CD14-positive monocyte (primary cell): ENCODE data around the gene HDAC4. TPM values are rescaled to one million over a fixed set of nuclear protein-coding genes. Genes with fewer than 3 reads are reported as not detected.

ENCODE experiments used
- DNase-seq, 3 donors: peaks; one replicate each; pipeline ENCODE4 v3.0.0-alpha.2; 2011 to 2022
- H2AFZ ChIP-seq: 2 replicates; pipeline ENCODE4 v1.6.0; 2012; ENCODE audit warnings: mild to moderate bottlenecking, low read depth, low read length, inconsistent platforms; ENCODE audit not compliant: insufficient read depth, poor library complexity, severe bottlenecking
- H3K27ac ChIP-seq, 2 donors: 1 replicate in 1 of 2; 2 replicates in 1 of 2; pipeline ENCODE4 v1.5.1; 2012 to 2013; ENCODE audit warnings: low read length in 2 of 2, control low read depth in 1 of 2, inconsistent platforms in 1 of 2, low read depth in 1 of 2, mild to moderate bottlenecking in 1 of 2
- H3K27me3 ChIP-seq, 2 donors: one replicate each; pipeline versions ENCODE4 v1.6.0 to v1.6.1; 2011 to 2013; ENCODE audit warnings: low read length in 2 of 2; ENCODE audit not compliant: control insufficient read depth in 2 of 2, insufficient read depth in 2 of 2
- H3K36me3 ChIP-seq, 2 donors: replicated peaks in 1 of 2; 1 replicate in 1 of 2; 2 replicates in 1 of 2; pipeline versions ENCODE4 v1.5.1 to v1.6.1; 2012 to 2013; ENCODE audit warnings: low read length in 2 of 2, control low read depth in 1 of 2, inconsistent platforms in 1 of 2, mild to moderate bottlenecking in 1 of 2; ENCODE audit not compliant: insufficient read depth in 2 of 2, control insufficient read depth in 1 of 2
- H3K4me1 ChIP-seq, 2 donors: 1 replicate in 1 of 2; 2 replicates in 1 of 2; pipeline versions ENCODE4 v1.5.1 to v1.6.1; 2012 to 2013; ENCODE audit warnings: low read length in 2 of 2, control low read depth in 1 of 2, inconsistent platforms in 1 of 2, mild to moderate bottlenecking in 1 of 2, moderate library complexity in 1 of 2; ENCODE audit not compliant: insufficient read depth in 2 of 2, control insufficient read depth in 1 of 2
- H3K4me2 ChIP-seq: replicated peaks from 2 replicates; pipeline ENCODE3; 2012; ENCODE audit warnings: low read length, moderate library complexity, mild to moderate bottlenecking; ENCODE audit not compliant: poor library complexity, severe bottlenecking; ENCODE audit errors: extremely low read depth
- H3K4me3 ChIP-seq, 3 experiments: fragments of 200-600 bp in 1 of 3; sonication (generic) in 1 of 3; replicated peaks in 1 of 3; 1 replicate in 2 of 3; 2 replicates in 1 of 3; pipeline ENCODE4 v1.5.1; 2011 to 2013; ENCODE audit warnings: low read length in 3 of 3, mild to moderate bottlenecking in 3 of 3, control low read depth in 2 of 3, low read depth in 2 of 3, inconsistent platforms in 1 of 3, moderate library complexity in 1 of 3
- H3K79me2 ChIP-seq: 2 replicates; pipeline ENCODE4 v1.6.0; 2012; ENCODE audit warnings: mild to moderate bottlenecking, control low read depth, inconsistent platforms, low read length, moderate library complexity; ENCODE audit not compliant: insufficient read depth
- H3K9ac ChIP-seq: 2 replicates; pipeline ENCODE4 v1.6.0; 2017; ENCODE audit warnings: low read length, mild to moderate bottlenecking; ENCODE audit not compliant: insufficient read depth, poor library complexity, severe bottlenecking
- H3K9me3 ChIP-seq, 2 donors: replicated peaks in 1 of 2; 1 replicate in 1 of 2; 2 replicates in 1 of 2; pipeline versions ENCODE4 v1.5.1 to v1.6.1; 2012 to 2013; ENCODE audit warnings: low read length in 2 of 2, control low read depth in 1 of 2; ENCODE audit not compliant: control insufficient read depth in 1 of 2, insufficient read depth in 1 of 2
- H4K20me1 ChIP-seq: 2 replicates; pipeline ENCODE4 v1.6.0; 2012; ENCODE audit warnings: mild to moderate bottlenecking, low read length, control low read depth, moderate library complexity; ENCODE audit not compliant: insufficient read depth
- H3K27ac Mint-ChIP-seq, 7 donors: one replicate each; pipeline ENCODE4 v1.8.0; 2020; ENCODE audit warnings: mild to moderate bottlenecking in 7 of 7, mixed read lengths in 7 of 7, moderate library complexity in 6 of 7, inconsistent platforms in 2 of 7
- H3K27me3 Mint-ChIP-seq, 3 donors: one replicate each; pipeline ENCODE4 v1.8.0; 2021 to 2022; ENCODE audit warnings: low read depth in 3 of 3, mild to moderate bottlenecking in 3 of 3, mixed read lengths in 3 of 3, moderate library complexity in 3 of 3, inconsistent platforms in 1 of 3
- H3K36me3 Mint-ChIP-seq, 2 donors: one replicate each; pipeline ENCODE4 v1.8.0; 2020; ENCODE audit warnings: mixed read lengths in 2 of 2, inconsistent platforms in 1 of 2, mild to moderate bottlenecking in 1 of 2
- H3K4me1 Mint-ChIP-seq: one replicate; pipeline ENCODE4 v1.8.0; 2020; ENCODE audit warnings: mild to moderate bottlenecking, mixed read lengths
- H3K4me3 Mint-ChIP-seq, 2 donors: one replicate each; pipeline ENCODE4 v1.8.0; 2020; ENCODE audit warnings: mild to moderate bottlenecking in 2 of 2, mixed read lengths in 2 of 2, moderate library complexity in 1 of 2
- H3K9me3 Mint-ChIP-seq, 7 donors: one replicate each; pipeline ENCODE4 v1.8.0; 2020 to 2022; ENCODE audit warnings: mixed read lengths in 7 of 7, mild to moderate bottlenecking in 6 of 7, moderate library complexity in 6 of 7, inconsistent platforms in 2 of 7
- WGBS: methylation state at CpG from one replicate; pipeline ENCODE4 v1.1.5; 2013; ENCODE audit warnings: missing lambda C conversion rate; ENCODE audit not compliant: insufficient coverage; 5-methylcytosine and 5-hydroxymethylcytosine counted together
- intact Hi-C, 2 donors: fragments of 100-400 bp; cut with micrococcal nuclease; formaldehyde crosslinking; loops; one replicate each; pipeline versions ENCODE4 v1.15.0 to v1.15.1; 2023
- polyA plus RNA-seq, 3 donors: library from polyadenylated mRNA; depleted of rRNA in 1 of 3; unstranded in 2 of 3; stranded (reverse) in 1 of 3; fragments of 300-500 nt in 2 of 3; fragments of >200 nt in 1 of 3; fragmentation: Illumina TruSeq in 2 of 3; gene quantifications; 1 replicate in 2 of 3; 2 replicates in 1 of 3; pipeline ENCODE4 v1.2.3, GENCODE V29; 2012 to 2021
- TF ChIP-seq, protein P1 (sequence below): fragments of 200-600 bp; IDR thresholded peaks from one replicate; pipeline ENCODE4 v1.8.0; 2022; ENCODE audit warnings: antibody characterized with exemption, mild to moderate bottlenecking

The HDAC4 gene
- polyA plus RNA-seq, 3 donors: 3.3 to 23.0 (median 4.5) TPM

DNA sequence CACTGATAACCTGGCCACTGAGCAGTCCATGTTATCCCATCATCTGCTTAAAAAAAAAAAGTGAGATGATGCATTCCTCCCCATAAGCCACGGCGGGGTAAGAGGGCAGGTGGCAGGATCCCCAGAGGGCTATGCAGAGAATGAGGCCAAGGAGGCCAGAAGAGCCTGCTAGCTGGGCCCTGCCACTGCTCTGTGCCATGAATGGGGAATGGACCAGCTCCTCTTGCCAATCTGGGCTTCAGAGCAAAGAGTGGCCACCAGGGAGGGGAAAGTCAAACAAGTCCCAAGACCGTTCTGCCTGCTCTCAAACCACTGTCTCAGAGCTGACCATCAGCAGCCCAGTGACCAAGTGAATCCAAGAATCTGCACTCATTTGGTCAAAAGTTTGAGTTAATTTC lies 350.6 kb downstream of the HDAC4 start:
- Mint-ChIP-seq H3K36me3 (peaks cover 28 to 52% of the 10 kb centered on the region in 2 donors), H3K27me3 (peaks cover 0 to 1% (median 0%) of the 10 kb centered on the region in 3 donors), H3K27ac (no peak overlapping the region), H3K4me3 (no peak overlapping the region), H3K4me1 (no peaks in the 10 kb centered on the region), H3K9me3 (no peaks in the 10 kb centered on the region)
- no peak overlapping the region for H3K4me2 ChIP-seq
- TF ChIP-seq, protein P1, sequence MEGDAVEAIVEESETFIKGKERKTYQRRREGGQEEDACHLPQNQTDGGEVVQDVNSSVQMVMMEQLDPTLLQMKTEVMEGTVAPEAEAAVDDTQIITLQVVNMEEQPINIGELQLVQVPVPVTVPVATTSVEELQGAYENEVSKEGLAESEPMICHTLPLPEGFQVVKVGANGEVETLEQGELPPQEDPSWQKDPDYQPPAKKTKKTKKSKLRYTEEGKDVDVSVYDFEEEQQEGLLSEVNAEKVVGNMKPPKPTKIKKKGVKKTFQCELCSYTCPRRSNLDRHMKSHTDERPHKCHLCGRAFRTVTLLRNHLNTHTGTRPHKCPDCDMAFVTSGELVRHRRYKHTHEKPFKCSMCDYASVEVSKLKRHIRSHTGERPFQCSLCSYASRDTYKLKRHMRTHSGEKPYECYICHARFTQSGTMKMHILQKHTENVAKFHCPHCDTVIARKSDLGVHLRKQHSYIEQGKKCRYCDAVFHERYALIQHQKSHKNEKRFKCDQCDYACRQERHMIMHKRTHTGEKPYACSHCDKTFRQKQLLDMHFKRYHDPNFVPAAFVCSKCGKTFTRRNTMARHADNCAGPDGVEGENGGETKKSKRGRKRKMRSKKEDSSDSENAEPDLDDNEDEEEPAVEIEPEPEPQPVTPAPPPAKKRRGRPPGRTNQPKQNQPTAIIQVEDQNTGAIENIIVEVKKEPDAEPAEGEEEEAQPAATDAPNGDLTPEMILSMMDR: no peak
- no peak overlapping the region for H3K9ac ChIP-seq
- H3K27ac ChIP-seq: peak overlapping the region in 1 of 2 donors; percentile 1
- H2AFZ ChIP-seq: no peak overlapping the region
- H4K20me1 ChIP-seq: peaks cover 3% of the 10 kb centered on the region
- no peaks in the 10 kb centered on the region for H3K27me3 ChIP-seq
- H3K36me3 ChIP-seq: peaks cover 52 to 56% of the 10 kb centered on the region in 2 donors
- H3K4me1 ChIP-seq: no peaks in the 10 kb centered on the region
- DNase-seq: no peak
- H3K9me3 ChIP-seq: no peaks in the 10 kb centered on the region
- intact Hi-C loops: no loop called here
- no peak overlapping the region for H3K4me3 ChIP-seq
- no peaks in the 10 kb centered on the region for H3K79me2 ChIP-seq
- whole genome bisulfite sequencing: 100% methylated on average over 3 of the region's 3 CpGs

DNA sequence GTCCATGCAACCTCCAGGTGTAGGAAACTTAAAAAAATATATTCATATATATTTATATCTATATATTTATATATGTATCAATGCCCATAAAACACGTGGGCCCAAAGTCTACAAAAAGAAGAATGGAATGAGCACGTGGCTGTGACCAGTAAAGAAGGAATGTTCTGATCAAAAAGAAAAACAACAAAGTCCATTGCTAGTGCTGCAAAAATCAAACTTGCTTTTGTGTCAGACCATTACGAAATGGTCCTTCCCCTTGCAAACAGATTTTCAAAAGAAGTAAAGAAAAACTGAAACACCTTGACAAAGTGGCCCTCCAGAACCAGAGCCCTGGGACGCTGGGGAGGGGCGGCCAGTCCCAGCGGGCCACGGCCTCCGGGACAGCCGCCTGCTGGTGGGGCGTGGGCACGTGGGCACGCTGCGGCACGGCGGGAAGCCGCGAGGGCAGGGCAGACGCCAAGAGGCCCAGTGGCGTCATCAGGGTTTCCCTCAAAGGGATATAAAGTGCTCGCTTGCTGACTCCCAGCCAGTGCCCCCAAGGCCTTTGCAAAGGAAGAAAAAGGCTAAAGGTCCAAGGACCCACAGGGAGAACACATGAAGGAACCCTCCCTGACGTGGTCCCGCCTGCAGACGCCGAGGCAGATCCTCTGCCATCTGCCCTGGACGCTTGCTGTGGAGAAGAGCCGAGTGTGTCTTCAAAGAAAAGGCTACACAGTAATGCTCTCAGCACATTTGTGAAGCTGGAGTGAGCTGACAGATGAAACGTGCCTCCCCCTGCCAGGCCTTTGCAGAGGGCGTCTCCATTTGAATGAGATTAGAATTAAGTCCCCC lies 351.2 kb downstream of the HDAC4 start:
- no peak overlapping the region for H3K4me3 ChIP-seq
- peaks cover 3% of the 10 kb centered on the region for H4K20me1 ChIP-seq
- 97% methylated on average over 14 of the region's 28 CpGs for WGBS
- no peak overlapping the region for H3K4me2 ChIP-seq
- no peak for DNase-seq
- H3K4me1 Mint-ChIP-seq: no peaks in the 10 kb centered on the region
- H3K27me3 Mint-ChIP-seq: peaks cover 0 to 1% (median 0%) of the 10 kb centered on the region in 3 donors
- H3K36me3 ChIP-seq: peaks cover 46 to 50% of the 10 kb centered on the region in 2 donors
- H3K4me1 ChIP-seq: no peaks in the 10 kb centered on the region
- no peak overlapping the region for H2AFZ ChIP-seq
- no peak overlapping the region for H3K27ac Mint-ChIP-seq
- H3K4me3 Mint-ChIP-seq: no peak overlapping the region
- peaks cover 28 to 46% of the 10 kb centered on the region in 2 donors for H3K36me3 Mint-ChIP-seq
- no peaks in the 10 kb centered on the region for H3K27me3 ChIP-seq
- no peaks in the 10 kb centered on the region for H3K9me3 Mint-ChIP-seq
- TF ChIP-seq, protein P1: no peak
- no peaks in the 10 kb centered on the region for H3K79me2 ChIP-seq
- intact Hi-C loops: no loop called here
- no peak overlapping the region for H3K9ac ChIP-seq
- H3K9me3 ChIP-seq: no peaks in the 10 kb centered on the region
- no peak overlapping the region for H3K27ac ChIP-seq
